Stimulated activated CD8-positive, alpha-beta memory T cell treated with anti-CD3 and anti-CD28 coated beads, Interleukin-4, amount 100 ng/mL, for 4 hours (primary cell): ENCODE measurements around the gene KBTBD13.
"Not testable (repeated sequence)": the region's sequence is repeated elsewhere in the genome, so short reads cannot be mapped to it uniquely, and the experiment has no call there.

Source experiments
- DNase-seq, 2 donors: peaks; one replicate each; pipeline ENCODE4 v3.0.0-alpha.2; 2020; ENCODE audit warnings: low read depth in 2 of 2, low spot score in 1 of 2

KBTBD13 gene

DNA sequence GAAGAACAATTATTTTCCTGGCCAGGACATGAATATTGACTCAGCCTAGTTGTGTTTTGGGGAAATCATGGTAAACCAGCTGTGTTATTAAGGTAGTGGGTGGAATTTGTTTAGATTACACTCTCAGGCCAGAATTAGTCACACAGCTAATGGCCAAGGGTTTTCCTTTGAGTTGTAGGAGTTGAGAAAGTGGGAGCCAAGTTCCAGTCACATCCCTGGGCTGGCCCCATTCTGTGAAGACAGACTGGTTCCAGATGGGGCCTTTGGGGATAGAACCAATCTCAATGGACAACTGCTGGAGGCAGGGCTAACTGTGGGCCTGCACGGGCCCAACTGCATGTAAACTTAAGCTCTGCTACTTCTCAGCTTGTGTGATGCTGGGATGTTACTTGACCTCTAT, 7.4 kb upstream of the KBTBD13 start:
- DNase-seq = no peak

DNA sequence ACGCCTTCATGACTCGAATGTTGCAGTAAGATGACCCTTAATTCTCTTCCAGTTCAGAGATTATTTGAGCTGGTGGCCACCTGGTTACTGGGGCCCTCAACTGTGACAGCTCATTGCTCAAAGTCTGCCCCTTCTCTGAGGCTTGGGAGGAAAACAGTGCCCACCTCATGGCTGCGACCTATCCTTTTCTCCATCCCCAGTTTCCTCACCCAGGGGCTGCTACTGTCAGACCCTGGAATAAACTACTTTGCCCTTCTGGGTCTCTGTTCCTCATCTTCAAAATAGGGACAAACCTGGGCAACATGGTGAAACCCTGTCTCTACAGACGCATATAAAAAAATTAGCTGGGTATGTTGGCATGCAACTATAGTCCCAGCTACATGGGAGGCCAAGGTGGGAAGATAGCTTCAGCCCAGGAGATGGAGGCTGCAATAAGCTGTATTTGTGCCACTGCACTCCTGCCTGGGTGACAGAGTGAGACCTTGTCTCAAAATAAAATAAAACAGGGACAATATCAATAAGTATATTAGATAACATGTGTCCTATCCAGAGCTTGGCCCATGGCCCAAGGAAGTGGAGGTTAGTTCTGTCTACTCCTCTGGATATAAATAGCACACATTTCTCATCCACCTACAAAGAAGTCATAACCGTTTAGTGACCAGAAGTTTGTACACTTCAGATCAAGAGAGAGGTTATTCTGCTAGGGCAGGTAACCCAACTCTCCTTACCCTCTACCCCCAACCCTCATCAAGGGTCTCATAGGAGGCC, 6.6 kb upstream of the KBTBD13 start:
- no peak for DNase-seq

DNA sequence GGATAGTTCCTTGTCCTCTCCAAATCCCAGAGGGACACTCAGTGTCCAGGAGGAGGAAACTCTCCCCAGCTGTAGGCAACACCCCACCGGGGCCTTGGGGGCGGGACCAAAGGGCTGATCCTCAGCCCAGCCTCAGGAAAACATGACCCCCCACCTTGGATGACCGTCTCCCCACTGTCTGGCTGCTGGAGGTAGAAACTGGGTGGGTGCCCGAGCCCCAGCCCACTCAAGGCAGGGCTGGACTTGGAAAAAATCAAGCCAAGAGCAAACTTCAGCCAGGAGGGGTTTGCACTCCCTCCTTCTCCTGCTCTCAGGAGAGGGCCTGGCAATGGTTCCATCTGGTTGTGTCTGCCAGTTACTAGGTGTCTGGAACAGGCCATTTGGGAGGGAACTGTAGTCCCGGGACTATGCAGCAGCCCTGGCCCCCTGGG, 5.2 kb upstream of the KBTBD13 start:
- DNase-seq = no peak

DNA sequence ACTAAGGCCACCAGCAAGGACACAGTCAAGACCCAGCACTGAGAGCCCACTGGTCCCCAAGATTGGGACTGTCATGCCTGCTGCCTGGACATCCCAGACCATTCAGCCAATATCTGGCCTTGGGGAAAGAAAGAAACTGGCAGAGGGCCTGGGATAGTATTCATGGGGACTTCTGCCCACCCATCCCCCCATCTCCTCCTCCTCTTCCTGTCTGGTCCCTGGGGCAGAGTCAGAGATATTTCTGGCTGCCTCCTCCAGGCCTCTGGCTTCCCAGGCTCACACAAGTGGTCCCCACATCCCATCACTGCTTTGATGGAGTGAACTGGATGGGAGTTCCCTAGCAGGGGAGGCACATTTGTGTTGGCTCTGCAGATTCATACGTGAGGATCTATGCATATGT, 4.5 kb upstream of the KBTBD13 start:
- DNase-seq = no peak

DNA sequence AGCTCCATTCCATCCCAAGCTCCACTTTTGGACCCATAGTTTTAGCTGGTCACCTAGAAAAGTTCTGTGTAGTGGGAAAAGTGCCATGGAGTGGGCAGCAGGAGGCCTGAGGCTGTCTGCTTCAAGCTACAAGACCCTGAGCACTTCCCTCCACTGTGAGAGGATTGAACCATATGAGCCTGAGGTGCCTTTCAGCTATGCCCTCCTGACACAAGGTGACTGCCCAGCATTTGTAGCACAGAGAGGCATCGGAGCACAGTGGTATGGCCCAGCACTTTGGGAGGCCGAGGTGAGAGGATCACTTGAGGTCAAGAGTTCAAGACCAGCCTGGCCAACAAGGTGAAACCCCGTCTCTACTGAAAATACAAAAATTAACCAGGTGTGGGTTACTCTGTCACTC, 3.9 kb upstream of the KBTBD13 start:
- no peak for DNase-seq

DNA sequence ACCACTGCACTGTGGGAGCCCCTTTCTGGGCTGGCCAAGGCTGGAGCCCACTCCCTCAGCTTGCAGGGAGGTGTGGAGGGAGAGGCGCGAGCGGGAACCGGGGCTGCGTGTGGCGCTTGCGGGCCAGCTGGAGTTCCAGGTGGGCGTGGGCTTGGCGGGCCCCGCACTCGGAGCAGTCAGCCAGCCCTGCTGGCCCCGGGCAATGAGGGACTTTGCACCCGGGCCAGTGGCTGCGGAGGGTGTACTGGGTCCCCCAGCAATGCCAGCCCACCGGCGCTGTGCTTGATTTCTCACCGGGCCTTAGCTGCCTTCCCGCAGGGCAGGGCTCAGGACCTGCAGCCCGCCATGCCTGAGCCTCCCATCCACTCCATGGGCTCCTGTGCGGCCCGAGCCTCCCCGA, 1.6 kb upstream of the KBTBD13 start:
- DNase-seq = not testable (repeated sequence)

DNA sequence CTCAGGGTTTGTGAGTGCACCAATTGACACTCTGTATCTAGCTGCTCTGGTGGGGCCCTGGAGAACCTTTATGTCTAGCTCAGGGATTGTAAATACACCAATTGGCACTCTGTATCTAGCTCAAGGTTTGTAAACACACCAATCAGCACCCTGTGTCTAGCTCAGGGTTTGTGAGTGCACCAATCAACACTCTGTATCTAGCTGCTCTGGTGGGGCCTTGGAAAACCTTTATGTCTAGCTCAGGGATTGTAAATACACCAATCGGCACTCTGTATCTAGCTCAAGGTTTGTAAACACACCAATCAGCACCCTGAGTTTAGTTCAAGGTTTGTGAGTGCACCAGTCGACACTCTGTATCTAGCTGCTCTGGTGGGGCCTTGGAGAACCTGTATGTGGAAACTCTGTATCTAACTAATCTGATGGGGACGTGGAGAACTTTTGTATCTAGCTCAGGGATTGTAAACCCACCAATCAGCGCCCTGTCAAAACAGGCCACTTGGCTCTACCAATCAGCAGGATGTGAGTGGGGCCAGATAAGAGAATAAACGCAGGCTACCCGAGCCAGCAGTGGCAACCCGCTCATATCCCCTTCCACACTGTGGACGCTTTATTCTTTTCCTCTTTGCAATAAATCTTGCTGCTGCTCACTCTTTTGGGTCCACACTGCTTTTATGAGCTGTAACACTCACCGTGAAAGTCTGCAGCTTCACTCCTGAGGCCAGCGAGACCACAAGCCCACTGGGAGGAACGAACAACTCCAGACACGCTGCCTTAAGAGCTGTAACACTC, 745 bp upstream of the KBTBD13 start:
- not testable (repeated sequence) for DNase-seq

DNA sequence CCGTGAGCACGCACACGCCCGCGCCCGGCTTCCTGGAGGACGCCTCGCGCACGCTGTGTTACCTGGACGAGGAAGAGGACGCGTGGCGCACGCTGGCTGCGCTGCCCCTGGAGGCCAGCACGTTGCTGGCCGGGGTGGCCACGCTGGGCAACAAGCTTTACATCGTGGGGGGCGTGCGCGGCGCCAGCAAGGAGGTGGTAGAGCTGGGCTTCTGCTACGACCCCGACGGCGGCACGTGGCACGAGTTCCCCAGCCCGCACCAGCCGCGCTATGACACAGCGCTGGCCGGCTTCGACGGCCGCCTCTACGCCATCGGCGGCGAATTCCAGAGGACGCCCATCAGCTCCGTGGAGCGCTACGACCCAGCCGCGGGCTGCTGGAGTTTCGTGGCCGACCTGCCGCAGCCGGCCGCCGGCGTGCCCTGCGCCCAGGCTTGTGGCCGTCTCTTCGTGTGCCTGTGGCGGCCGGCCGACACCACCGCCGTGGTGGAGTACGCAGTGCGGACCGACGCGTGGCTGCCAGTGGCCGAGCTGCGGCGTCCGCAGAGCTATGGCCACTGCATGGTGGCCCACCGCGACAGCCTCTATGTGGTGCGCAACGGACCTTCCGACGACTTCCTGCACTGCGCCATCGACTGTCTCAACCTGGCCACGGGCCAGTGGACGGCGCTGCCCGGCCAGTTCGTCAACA, 890 bp downstream of the KBTBD13 start:
- no peak for DNase-seq

DNA sequence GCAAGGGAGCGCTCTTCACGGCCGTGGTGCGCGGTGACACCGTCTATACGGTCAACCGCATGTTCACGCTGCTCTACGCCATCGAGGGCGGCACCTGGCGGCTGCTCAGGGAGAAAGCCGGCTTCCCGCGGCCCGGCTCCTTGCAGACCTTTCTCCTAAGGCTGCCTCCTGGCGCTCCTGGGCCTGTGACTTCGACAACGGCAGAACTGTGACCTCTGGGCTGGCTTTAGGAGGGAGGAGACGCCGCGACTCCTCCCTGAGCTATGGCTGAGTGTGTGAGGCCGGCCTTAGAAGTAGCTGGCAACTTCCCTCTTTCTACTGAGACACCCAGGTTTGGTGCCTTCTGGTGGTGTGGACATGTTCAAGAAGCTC, 1.4 kb downstream of the KBTBD13 start:
- DNase-seq = no peak

DNA sequence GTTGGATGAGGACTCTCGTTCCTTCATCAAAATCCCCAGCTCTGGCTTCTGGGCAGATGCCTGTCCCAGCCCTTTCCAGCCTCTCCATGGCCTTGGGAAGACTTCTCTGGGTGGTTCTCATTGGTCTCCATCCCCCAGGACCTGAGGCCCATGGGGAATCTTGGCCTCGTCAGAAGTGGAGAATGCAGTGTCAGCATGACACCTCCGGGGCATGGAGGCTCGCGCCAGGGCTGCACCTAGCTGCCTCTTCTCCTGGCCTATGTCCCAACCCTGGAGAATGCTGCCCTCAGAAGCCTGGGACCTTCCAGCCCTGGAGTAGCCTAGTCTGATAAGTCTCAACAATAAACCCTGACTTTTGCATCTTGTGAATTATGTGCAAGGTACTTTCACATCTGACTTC, 3.0 kb downstream of the KBTBD13 start:
- DNase-seq = no peak

DNA sequence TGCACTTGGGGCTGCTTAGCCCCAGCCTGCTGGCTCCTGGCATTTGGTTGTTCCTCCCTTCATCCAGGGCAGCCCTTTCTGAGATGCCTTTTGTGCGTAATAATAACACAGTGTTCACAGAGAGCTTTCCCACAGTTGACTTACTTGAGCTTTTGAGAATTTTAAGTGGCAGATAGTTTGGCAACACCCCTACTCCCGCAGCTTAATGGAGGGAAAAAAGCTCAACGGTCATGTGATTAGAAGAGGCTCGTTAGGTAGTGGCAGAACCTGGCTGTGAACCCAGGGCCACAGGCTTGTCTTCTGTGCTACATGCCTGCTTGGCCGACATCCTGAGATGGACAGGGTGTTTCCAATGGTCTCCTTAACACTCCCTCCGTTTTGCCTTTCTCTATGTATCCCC, 4.7 kb downstream of the KBTBD13 start:
- no peak for DNase-seq

DNA sequence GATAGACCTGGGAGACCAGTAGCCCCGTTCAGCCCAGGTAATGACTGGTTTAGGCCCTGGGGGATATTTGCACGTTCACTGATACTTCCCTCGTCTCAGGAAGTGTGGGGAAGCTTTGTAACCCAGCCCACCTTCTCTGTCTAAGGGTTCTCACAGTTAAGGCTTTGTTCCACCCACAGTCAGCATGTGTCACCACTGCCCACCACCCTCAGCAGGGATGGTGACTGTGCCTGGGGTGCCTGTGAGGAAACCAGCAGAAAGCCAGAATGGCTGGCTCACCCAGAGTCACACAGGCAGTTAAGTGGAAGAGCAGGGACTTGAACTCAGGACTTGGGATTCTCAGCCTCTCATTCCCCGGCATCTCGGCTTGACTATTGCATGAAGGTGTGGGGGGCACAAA, 5.2 kb downstream of the KBTBD13 start:
- DNase-seq = peak in 1 of 2 donors; percentile 11

DNA sequence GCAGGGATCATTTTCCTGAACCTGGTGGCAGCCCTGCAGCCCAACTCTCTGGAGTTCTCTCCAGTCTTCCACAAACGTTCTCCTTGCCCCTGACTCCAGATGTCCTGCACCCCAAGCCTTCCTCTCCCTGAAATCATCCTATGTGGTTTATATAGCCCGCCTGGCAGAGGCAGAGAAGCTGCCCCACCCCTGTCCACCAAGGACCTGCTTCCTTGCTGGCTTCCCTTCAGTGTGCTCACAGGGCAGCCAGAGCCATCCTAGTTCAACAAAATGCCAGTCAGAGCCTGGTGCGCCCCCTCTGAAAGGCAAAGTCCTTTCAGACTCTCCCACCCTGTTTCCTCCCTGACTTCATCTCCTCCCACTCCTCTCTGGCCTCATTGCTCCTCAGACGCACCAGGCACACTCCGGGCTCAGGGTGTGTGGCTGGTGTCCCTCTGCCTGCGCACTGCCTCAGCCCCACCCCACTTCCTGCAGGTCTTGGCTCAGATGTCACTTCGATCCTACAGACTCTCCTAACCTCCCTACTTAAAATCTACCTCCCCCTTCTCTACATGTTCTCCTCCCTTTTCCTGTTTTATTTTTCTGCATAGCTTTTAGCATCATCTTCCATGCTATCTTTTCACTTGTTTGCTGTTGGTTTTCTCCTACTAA, 5.9 kb downstream of the KBTBD13 start:
- no peak for DNase-seq

DNA sequence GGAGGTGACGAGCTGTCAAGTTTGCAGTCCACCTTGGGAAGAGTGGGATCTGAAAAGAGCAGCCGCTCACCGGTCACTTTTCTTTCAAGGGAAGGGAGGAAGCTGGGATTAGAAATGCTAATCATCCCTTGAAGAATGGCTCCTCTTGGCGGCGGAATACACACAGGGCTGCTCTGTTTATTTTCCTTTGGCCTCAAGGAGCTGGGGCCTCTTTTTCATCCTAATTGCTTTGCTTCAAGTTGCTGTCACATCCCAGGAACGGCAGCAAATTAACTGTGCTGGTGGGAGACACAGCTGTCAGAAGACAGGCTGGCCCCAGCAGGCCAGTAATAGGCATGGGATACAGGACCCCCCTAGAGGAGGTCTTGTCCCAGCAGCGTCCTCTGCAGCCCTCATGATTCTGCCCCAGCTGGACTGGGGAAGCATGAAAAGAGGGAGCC, 6.7 kb downstream of the KBTBD13 start:
- DNase-seq = no peak

DNA sequence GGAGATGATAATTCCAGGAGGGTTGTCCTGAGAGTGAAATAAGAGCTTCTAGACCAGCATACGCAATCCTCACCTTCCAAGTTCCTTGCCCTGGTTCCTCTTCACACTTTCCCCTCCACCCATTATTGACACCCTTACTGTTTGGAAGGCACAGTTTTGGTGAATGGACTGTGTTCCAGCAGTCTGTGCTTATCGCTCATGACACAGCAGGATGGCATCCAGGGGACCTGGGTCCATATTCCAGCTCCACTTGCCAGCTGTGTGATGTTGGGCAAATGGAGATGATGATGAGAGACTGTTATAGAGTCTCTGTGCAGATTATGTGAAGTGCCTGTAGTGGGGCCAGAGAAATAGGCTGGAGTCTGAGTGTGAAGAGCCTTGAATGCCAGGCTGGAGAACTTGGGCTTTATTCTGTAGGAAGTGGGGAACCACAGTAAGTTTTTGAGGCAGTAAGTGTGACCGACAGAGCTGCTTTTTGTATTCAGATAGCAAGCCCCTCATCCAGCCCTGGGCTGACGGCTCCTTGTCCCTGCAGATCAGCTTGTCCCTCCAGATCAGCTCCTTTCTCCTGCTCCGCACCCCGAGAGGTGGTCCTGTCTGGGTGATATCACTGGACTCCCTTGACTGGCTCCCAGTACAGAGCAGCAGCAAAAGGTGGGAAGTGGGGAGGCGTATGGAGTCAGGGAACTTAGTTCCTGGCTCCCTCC, 8.1 kb downstream of the KBTBD13 start:
- no peak for DNase-seq

DNA sequence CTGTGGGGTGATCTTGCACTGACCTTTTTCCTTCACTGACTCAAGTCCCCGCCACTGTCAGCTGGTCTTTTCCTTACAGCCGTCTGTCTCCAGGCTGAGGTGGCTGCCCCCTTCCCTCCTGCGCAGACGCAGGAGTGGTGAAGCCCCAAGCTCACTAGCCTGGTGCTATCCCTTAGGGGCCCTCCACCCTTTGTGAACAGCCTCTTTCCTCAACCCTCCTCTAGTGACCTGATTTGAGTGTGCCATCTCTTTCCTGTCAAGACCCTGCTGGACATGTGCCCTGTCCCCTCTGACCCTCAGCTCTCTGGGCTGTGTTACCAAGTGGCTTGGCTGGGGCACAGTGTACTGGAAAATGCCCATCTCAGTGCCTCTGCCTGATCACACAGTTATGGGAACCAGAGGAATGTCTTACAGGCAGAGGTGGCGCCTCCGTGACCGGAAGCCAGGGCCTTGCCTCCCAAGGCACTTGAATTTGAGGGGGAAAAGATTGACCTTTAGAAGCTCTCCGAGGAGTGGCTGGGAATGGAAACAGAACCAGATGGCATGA, 8.7 kb downstream of the KBTBD13 start:
- DNase-seq = no peak

DNA sequence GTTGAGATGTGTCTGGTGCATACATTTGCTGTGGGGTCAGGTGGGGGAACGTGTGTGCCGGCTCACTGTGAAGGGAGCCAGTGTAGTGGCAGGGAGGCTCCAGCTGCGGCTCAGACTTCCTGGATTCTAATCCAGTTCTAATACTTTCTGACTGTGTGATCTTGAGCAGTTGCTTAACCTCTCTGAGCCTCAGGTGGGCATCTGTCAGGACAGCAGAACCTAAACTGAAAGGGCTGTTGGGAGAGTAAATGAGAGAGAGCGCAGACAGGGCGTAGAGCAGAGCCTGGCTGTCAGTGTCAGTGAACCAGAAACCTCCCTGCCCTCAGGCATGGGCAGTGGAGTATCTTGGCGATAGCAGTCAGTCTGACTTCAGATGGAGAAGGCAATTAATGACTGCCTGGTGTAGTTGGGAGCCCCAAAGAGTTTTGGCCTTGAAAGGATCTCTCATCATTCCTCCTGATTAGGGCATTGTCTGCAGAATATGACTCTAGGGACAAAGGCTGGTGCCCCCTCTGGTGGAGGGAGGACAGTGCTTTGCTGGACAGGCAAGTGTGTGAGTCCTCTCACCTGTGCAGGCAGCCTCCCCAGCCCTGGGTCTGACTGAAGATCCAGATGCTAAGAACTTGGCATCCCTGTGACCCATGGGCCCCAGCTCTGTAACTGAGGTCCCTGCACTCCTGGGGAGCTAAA, 9.6 kb downstream of the KBTBD13 start:
- no peak for DNase-seq

DNA sequence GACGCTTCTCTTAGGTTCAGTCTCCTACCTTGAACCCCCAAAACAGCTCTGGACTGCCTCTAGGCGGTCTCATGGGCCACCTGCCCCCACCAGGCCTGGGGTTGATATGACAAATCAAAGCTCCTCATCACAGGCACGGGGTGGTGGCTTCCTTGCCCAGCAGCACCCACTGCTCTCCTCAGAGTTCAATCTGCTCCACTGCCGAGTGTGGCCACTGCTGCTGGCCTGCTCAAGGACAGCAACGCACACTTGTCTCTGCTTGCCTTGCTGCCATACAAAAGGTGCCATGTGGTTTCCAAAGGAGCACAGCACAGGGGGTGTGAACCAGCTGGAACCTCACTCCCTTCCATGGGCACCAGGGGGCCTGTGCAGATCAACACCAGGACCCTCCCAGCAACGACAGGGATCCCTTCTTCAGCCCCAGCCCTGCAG, 10.2 kb downstream of the KBTBD13 start:
- no peak for DNase-seq

DNA sequence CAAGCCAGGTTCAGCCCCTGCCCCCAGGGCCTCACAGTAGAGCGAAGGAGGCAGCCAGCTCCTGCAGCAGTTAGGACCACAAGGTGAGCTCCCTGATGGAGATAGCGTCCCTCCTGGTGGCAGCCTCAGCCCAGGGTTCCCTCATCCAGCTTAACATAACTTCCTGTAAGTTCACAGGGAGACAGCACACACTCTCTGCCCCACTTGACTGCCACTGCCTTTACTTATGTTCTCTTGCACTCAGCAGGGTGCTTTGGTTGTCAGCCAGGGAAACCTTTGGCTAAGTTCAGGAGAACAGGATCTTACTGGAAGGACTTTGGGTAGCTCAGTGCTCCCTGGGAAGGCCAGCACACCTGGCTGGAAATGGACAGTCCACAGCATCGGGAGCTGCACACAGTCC, 10.9 kb downstream of the KBTBD13 start:
- DNase-seq = no peak
